SU-DHL-6 (cell line): ENCODE data around the gene CARMIL1.

ENCODE experiments used
- CTCF ChIP-seq: fragments of 200-600 bp; sonication (generic); IDR thresholded peaks from one replicate; pipeline ENCODE4 v1.5.1; 2017; ENCODE audit warnings: antibody characterized with exemption, mild to moderate bottlenecking, low read length, moderate library complexity; ENCODE audit not compliant: insufficient read depth, poor library complexity, severe bottlenecking
- EZH2phosphoT487 ChIP-seq: fragments of 200-600 bp; sonication (generic), shearing (Covaris generic); conservative IDR thresholded peaks from 2 replicates; pipeline ENCODE4 v1.6.1; 2018; ENCODE audit warnings: mild to moderate bottlenecking, antibody characterized with exemption, low read length, moderate library complexity, mixed read lengths

- no peak for TF ChIP-seq EZH2phosphoT487
- TF ChIP-seq CTCF = no peak
These were observed 156.3 kb downstream of the CARMIL1 start for GRCh38 chr6:25435416-25435985.
